Left colon (tissue), 2 donors: Measurements from ENCODE around the gene DDC. TPM values are rescaled to one million over a fixed set of nuclear protein-coding genes. Genes with fewer than 3 reads are reported as not detected.

ENCODE experiments used
- ATAC-seq: fragments of 200-7000 bp; cut with Tn5 transposase; one replicate; pipeline ENCODE4 v1.9.1; 2020; ENCODE audit warnings: mild to moderate bottlenecking, moderate library complexity
- DNase-seq, 2 donors: peaks; one replicate each; pipeline ENCODE4 v3.0.0-alpha.2; 2020
- intact Hi-C, 2 donors: fragments of 100-400 bp; cut with DNase I in 1 of 2; cut with micrococcal nuclease in 1 of 2; formaldehyde crosslinking; loops; one replicate each; pipeline versions ENCODE4 v1.11.2 to v1.14.0; 2022; cut with DNase I, micrococcal nuclease
- total RNA-seq, 2 donors: library from RNA; stranded (reverse); fragmentation: NEBNext Ultra II Directional; extraction: Animal tissue kit (Norgen Biotek cat#: 25700); gene quantifications; one replicate each; pipeline ENCODE4 v1.2.1, GENCODE V29; 2021
- donor health status: DM: no; HTN: no; CAD: no.
- donor health status: DM: yes; HTN: yes; CAD: no.

DDC gene
- total RNA-seq, 2 donors from 2014 or later, result 69.3 to 74.7 TPM

DNA sequence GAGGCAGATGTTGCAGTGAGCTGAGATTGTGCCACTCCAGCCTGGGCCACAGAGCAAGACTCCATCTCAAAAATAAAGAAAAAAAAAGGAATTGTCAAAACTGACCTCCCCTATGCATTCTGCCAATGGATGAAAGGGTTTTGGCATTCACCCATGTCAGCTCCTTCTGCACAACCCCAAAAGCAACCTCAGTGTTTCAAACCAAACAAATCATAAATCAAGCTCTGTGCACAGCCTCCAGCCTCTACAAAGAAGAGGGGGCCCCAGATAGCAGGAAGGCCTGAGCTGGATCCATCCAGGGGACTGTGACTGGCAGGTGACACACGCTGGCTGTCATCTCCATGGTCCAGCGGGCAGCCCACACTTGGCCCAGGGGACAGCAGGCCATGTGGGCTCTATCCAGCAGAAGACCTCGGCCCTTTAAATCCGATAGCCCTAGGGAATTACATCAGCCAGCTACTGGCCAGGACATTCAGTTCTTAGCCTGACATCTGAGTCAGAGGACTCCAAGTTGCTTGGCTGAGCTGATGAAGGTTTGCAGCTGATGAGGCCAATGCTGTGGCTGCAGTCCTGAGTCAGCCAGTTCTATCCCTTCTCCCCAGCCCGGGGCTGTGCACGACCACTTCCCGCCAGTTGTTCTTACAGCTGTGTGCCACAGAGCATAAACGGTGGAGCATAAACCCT, 63.1 kb downstream of the DDC start:
- intact Hi-C loops, result no loop called here
- peak; percentile 25 to 72 for DNase-seq
- peak; percentile 37 for ATAC-seq

DNA sequence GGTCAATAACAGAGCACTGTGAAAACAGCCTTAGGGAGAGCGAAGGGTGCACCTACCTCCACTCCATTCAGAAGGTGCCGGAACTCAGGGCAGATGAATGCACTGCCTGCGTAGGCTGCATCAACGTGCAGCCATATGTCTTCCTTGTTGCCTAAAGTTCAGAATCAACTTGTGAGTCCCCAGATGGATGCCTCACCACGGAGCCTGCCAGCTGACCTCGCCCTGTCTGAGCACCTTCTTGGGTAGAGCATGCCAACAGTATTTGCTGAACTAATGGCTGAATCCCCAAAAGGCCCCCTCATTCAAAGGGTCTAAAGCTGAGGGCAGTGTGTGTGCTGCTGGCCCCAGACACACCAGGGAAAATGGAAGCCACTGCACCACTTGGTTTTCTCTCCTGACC, 66.1 kb downstream of the DDC start:
- ATAC-seq (no peak), DNase-seq (no peak)
- intact Hi-C loops, result no loop called here

DNA sequence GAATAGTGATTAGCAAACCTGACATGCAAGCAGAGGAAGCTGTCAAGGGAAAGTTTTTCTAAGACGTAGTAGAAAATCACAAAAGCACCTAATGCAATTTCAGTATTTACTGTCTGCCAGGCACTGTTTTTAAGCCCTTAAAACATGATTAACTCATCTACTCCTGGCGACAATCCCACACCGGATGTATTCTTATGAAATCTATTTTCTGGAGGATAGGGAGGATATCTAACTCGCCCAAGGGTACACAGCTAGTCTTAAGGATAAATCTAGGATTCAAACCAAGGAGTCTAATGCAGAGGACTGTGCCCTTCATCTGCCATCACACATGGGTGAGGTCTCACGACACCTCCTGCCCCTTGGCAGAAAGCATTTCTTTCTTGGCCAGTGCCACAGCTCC, 67.2 kb downstream of the DDC start:
- intact Hi-C loops, result no loop called here
- DNase-seq (no peak), ATAC-seq (no peak)

DNA sequence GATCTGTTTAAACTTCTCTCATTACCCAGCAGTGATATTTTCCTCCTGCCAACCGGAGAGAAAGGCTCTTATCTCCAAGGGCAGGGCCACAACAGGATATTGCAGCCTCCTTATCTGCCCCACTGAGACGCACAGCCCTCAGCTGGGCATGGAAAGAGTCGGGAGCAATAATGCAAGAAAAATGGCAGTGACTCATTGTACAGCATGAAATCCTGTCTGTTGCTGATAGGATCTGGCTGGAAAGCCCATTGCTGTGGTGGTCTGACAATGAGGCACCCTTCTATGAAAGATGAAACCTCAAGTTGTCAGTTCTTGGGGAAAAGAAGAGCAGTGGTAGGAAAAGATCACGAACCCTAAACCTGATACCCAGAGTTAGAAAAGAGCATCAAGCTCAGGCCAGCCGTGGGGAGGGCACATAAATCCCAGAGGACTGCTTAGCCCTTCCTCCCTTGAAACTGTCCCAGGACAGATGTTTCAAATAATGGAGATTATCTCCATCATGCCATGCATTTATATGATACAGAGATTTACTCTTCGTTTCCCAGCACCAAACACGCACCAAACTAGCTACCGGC, 68.0 kb downstream of the DDC start:
- peak; percentile 33 to 51 for DNase-seq
- peak; percentile 100 for ATAC-seq
- intact Hi-C loops, result no loop called here

DNA sequence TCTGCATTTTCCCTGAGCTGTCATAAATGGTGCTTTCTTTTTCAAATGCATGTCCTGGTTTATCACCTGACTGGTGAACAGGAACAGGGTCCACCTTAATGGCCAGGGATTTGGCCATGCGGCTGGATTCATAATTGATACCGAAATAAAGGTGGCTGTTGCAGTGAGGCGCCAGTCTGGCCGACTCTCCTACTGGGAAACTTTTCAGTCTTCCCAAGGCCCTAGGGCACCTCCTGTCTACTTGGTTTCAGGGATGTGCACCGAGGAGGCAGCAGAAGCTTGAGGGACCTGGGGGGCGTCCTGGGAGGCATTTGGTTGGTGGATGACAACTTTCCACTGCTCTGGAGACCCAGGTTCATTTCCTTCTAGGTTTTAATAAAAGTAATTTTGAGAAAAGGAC, 68.6 kb downstream of the DDC start:
- ATAC-seq, result peak; percentile 10
- DNase-seq, result no peak
- intact Hi-C loops, result no loop called here

DNA sequence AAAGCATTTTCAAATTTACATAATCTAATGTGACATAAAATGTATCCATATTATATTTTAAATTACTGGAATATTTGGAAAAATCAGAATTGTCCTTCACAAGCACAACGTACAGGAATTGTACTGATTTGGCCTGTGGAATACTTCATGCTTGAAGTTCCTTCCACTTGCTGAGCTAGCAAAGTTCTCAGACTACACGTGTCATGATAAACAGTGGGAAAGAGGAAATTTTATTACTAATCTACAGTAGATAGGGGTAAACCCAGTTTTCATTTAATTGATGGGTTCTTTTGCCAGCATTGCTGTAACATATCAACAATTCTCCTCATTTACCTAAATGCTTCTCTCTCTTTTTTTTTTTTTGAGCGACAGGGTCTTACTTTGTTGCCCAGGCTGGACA, 69.5 kb downstream of the DDC start:
- intact Hi-C loops, result no loop called here
- DNase-seq (no peak), ATAC-seq (no peak)

DNA sequence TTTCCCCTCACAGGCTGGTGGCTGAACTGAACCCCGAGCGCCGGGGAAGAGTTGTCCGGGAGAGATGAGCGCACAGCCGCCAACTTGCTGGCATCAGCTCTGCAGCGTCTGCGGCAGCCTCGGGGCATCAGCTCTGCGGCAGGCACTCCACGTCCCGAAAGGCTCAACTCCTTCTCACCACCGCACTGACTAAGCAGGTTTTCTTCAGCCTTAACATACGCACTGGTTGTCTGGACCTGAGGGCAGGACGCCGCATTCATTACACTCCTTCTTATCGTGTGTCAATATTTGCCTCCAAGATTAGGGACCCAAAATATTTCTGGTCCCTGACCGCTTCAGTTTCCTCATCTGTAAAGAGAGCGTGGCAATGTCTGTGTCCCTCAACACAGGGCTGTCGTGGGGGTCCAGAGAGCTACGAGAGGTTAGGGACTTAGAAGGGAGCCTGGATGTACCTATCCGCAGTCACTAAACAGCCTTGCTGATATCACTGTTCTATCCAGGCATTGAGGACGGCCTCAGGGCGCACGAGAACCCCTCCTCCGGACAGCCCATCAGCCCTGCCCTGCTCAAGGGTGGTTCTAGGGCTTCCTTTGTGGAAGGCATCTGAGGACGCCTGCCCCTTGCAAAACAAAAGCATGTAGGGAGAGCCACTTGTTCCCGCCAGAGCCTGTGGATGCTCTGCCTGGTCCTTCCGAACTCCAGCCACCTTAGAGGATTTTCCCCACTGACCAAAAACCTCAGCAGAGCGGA, 72.3 kb downstream of the DDC start:
- intact Hi-C loops, result no loop called here
- ATAC-seq (no peak), DNase-seq (no peak)

DNA sequence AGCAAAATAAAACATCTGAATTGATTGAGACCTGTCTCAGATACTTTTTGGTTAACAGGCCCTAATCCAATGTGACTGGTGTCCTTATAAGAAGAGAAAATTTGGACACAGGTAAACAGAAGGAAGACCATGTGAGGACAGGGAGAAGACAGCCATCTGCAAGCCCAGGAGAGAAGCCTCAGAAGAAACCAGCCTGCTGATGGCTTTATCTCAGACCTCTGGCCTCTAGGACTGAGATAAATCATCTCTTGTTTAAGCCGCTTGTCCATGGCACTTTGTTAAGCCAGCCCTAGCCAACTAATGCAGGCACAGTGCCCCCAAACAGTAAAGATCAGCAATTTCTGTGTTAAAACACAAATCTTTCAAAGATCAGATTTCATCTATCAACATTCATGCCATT, 73.3 kb downstream of the DDC start:
- intact Hi-C loops, result no loop called here
- ATAC-seq (no peak), DNase-seq (no peak)

DNA sequence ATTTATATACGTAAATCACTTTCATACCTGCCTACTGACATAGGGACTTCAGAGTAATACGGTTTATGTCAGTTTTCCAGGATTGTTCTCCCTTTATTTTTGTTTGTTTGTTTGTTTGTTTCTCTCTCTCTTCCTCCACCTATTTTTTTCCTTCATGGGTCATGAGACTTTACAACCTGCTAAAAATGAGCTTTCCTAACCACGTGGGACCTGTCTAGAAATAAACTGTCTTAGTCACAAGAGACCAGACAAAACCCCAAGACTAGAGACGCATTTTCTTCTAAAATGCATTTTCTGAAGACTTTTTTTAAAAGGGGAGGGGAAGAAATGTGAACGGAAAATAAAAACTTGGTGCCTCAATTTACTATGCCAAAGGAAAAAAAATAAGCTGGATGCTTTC, 74.0 kb downstream of the DDC start:
- ATAC-seq, result no peak
- no peak for DNase-seq
- intact Hi-C loops, result no loop called here

DNA sequence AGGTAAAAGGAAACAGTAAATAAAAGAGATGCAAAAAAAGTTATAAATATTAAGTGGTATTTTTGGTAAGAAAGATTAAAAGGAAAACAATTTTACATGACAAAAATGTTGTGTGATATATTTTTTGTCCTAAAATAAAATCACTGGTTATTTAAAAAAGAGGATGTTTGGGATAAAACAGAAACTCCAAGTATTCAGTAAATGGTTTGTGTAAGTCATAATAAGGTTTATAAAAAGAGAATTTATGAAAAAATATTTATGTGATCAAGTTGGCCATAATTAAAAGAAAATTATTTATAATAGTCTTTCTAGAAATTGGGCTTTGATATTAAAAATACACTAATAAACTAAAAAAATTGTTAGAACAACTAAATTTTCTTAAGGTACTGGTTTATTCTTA, 76.8 kb downstream of the DDC start:
- DNase-seq (no peak), ATAC-seq (no peak)
- intact Hi-C loops, result no loop called here

DNA sequence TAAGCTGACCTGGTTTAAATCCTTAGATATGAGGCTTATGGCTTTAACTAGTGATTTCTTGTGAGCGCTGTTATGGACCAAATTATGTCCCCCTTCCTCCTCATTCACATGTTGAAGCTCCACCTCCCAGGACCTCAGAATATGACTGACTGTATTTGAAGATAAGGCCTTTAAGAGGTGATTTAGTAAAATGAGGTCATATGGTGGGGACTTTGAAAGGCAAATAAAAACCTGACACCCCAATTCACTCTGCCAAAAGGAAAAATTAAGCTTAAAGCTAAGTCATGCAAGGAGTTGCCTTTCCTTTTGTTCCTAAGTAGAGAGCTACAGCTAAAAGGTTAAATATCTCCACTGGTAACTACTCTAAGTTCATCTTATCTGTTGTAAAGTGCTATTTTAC, 78.7 kb downstream of the DDC start:
- DNase-seq (no peak), ATAC-seq (no peak)
- intact Hi-C loops, result no loop called here

DNA sequence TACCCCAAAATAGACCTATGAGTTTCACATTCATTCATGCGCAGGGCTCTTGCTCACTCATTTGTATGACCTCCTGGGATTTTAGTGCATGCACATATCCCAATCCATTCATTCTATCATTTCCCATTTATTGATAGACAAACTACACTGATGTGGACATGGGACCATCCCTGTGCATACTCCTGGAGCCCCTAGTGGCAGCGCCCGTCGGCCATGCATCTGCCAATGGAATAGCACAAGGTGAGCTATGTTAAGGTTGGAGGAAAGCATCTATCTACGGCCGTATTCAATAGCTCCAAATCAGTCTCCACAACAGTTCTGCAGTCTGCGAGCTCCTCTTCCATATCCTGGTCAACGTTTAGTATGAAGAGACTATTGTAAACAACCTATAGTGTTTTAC, 83.3 kb downstream of the DDC start:
- no peak for DNase-seq
- ATAC-seq, result no peak
- intact Hi-C loops, result no loop called here

DNA sequence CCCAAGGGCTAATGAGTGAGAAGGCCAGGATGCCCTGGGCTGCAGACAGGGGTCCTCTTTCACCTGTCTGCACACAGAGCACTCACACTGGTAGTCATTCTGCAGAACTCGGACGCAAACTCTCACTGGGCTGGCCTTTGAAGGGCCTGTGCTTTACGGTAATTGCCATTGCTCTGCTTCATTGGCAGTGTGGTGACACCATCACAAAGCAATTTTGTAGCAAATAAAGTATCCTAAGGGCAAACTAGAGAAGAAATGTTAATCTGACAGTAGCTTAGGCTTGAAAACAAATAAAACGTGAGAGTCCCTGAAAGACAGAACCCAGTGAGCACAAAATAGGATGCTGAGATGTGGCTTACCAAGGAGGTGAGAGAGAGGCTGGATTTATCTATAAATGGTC, 84.4 kb downstream of the DDC start:
- DNase-seq (no peak), ATAC-seq (no peak)
- intact Hi-C loops, result no loop called here

DNA sequence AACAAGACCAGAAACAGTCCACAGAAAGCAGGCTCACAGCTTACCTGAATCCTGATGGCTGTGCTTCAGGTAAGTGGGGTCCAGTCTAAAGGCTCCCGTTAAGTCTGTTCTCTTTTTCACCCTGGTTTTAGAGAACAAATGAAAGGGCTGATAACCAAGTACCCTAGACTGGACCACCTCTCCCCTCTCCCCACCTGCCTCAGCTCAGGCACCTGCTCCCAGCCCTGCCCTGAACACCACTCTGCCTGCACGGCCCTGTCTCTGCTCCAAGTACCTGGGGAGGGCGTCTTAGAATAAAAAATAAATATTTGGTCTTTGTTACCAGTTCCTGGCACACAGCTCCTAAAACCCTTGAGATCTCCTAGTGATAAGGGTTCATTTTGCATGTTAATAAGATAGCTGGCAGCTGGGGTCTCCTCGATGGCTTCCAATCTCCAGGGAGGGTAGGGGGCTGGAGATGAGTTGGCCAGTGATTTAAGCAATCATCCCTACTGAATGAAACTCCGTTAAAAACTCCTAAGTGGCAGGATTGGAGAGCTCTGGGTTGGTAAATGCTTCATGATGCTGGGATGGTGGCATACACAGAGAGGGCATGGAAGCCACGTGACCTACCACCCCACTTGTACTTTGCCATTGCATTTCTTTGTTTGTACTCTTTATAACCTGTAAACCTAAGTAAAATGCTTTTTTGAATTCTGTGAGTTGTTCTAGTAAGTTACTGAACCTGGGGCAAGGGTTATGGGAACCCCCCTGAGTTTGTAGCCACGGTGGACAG, 85.3 kb downstream of the DDC start:
- intact Hi-C loops, result loop anchor here in 1 of 2 donors (10.0 kb wide), 1 partner anchor 585 kb away; no protein-coding TSS in a partner anchor
- no peak for DNase-seq
- no peak for ATAC-seq

DNA sequence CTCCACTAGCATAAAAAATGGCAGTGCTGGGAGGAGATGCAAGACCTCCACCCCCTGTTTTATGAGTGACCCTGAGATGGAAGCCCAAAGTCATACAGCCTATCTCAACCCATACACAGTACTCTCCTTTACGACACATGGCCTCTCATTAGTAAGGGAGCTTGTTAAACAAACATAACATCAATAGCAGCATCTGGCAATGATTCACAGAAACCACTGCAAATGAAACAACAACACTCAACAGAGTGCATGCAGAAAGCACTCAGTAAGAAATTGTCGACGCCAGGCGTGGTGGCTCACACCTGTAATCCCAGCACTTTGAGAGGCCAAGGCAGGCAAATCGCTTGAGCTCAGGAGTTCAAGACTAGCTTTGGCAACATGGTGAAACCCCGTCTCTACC, 87.6 kb downstream of the DDC start:
- intact Hi-C loops, result loop anchor here in 1 of 2 donors (10.0 kb wide), 1 partner anchor 587 kb away; no protein-coding TSS in a partner anchor
- DNase-seq (no peak), ATAC-seq (no peak)

DNA sequence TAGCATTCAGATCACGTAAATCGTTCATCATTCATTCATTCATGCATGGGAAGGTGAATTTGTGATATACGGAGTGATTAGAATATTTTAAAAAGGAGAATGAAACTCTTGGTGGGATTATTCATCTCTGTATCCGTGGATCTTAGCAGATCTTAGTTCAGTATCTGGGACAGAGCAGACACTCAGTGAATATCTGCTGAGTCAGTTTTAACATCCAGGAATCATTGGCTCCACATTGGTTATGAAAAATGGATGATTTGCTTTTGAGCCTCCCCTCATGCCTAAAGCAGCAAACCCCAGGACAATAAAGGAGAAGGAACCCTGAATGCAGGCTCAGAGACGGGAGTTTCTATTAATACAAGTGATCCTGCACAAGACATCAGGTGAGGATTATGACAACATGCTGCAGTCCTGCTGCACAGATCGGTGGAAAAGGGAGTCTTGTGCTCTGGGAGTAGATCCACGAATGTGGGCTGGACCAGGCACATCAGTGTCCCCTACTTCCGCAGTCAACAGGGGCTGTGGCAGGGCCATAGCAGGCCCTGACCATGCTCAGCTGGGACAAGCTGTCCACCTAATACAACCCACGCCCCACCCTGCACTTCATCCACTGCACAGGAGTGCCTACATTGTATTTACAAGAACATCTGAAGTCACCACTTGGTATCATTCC, 88.1 kb downstream of the DDC start:
- no peak for DNase-seq
- no peak for ATAC-seq
- intact Hi-C loops, result loop anchor here in 1 of 2 donors (10.0 kb wide), 1 partner anchor 588 kb away; no protein-coding TSS in a partner anchor

DNA sequence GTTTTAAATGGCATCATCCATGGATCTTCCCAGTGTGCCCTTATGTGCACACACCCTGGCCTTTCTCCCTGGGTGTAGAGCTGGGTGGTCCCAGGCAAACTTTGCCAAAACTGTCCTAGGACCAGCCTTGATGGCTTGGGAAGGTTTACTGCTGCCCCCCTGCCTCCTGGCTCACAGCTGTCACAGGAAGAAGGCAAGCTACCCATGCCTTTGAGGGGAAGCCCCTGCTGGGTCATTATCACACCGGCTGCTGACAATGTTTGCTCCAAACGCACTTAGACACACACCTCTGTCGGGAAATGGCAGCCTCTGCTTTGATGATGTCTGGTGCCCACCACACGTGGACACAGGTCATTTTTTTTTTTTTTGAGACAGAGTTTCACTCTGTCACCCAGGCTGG, 89.9 kb downstream of the DDC start:
- DNase-seq (no peak), ATAC-seq (no peak)
- intact Hi-C loops, result loop anchor here in 1 of 2 donors (10.0 kb wide), 1 partner anchor 589 kb away; no protein-coding TSS in a partner anchor

DNA sequence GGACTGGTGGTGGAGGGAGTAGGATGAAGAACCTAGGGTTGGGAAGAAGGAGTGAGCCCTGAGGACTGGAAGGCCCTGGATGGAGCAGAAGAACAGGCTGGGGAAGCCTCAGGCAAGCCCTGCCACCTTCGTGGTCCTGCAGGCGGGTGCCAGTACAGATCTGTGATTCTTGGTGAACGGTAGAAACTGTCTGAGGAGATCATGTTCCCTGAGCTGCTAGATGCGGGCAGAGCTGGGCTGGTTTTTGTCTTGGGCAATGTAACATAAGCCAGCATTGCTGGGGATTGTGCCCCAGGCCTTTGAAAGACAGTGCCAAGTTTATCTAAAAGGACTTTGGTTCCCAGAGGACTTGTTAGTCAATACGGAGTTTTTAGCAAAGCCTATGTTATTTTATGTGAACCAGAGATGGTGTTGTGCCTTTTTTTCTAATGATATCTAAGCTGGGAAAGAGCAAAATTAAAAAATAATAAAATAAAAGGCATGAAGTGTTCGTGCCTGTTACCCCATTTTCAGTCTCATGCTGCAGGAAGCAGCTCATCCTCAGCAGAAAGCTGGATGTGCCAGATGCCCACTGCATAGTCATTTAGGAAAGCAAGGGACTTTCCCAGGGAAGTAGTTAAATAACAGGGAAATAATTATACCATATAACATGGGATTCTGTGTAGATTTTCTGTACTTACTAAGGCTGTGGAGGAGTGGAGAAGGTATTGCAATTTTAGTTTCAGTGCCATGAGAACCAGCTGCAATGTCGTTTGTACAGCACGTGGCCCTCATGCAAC, 90.6 kb downstream of the DDC start:
- intact Hi-C loops, result loop anchor here in 1 of 2 donors (10.0 kb wide), 1 partner anchor 590 kb away; no protein-coding TSS in a partner anchor
- ATAC-seq, result no peak
- no peak for DNase-seq
